ENCODE measurements around the gene ASH1L.

Gene ASH1L

GRCh38 chr1:155471026-155471425 lies 91.6 kb downstream of the ASH1L start:
- DNase-seq (ENCODE audit: low read depth in 1 of 2, low spot score in 1 of 2) = no peak
- TF ChIP-seq SPI1 (IDR thresholded peaks at IDR 0.05; ENCODE audit: borderline replicate concordance, low read depth) (no peak), CTCF (IDR thresholded peaks at IDR 0.05; ENCODE audit: insufficient read depth, low read length) (no peak), GABPA (IDR thresholded peaks at IDR 0.05; ENCODE audit: low read depth) (no peak), REST (IDR thresholded peaks at IDR 0.05; ENCODE audit: insufficient replicate concordance, low read depth) (no peak), POLR2AphosphoS5 (IDR thresholded peaks at IDR 0.05; ENCODE audit: low read depth) (no peak)
- H3K27ac ChIP-seq (replicated peaks) = no peak overlapping the region
- H3K4me3 ChIP-seq (replicated peaks; ENCODE audit: insufficient read depth, low read length) = no peak overlapping the region
- H3K27me3 ChIP-seq (ENCODE audit: insufficient read depth, poor library complexity, severe bottlenecking) = no peaks in the 10 kb centered on the region

- no peak for DNase-seq (ENCODE audit: low read depth in 1 of 2, low spot score in 1 of 2)
- TF ChIP-seq CTCF (IDR thresholded peaks at IDR 0.05; ENCODE audit: insufficient read depth, low read length) = no peak
- TF ChIP-seq GABPA (IDR thresholded peaks at IDR 0.05; ENCODE audit: low read depth) = no peak
- TF ChIP-seq REST (IDR thresholded peaks at IDR 0.05; ENCODE audit: insufficient replicate concordance, low read depth) = no peak
- TF ChIP-seq POLR2AphosphoS5 (IDR thresholded peaks at IDR 0.05; ENCODE audit: low read depth) = no peak
- no peak for TF ChIP-seq SPI1 (IDR thresholded peaks at IDR 0.05; ENCODE audit: borderline replicate concordance, low read depth)
- H3K4me3 ChIP-seq (replicated peaks; ENCODE audit: insufficient read depth, low read length) = no peak overlapping the region
- H3K27ac ChIP-seq (replicated peaks) = no peak overlapping the region
- no peaks in the 10 kb centered on the region for H3K27me3 ChIP-seq (ENCODE audit: insufficient read depth, poor library complexity, severe bottlenecking)
Observed at GRCh38 chr1:155466996-155467395, 95.6 kb downstream of the ASH1L start.

GRCh38 chr1:155466617-155466972 lies 96.0 kb downstream of the ASH1L start:
- no peak overlapping the region for H3K27ac ChIP-seq (replicated peaks)
- TF ChIP-seq REST (IDR thresholded peaks at IDR 0.05; ENCODE audit: insufficient replicate concordance, low read depth) (no peak), CTCF (IDR thresholded peaks at IDR 0.05; ENCODE audit: insufficient read depth, low read length) (no peak), SPI1 (IDR thresholded peaks at IDR 0.05; ENCODE audit: borderline replicate concordance, low read depth) (no peak), GABPA (IDR thresholded peaks at IDR 0.05; ENCODE audit: low read depth) (no peak), POLR2AphosphoS5 (IDR thresholded peaks at IDR 0.05; ENCODE audit: low read depth) (no peak)
- no peaks in the 10 kb centered on the region for H3K27me3 ChIP-seq (ENCODE audit: insufficient read depth, poor library complexity, severe bottlenecking)
- no peak overlapping the region for H3K4me3 ChIP-seq (replicated peaks; ENCODE audit: insufficient read depth, low read length)
- DNase-seq (ENCODE audit: low read depth in 1 of 2, low spot score in 1 of 2) = no peak
